Embryonic facial prominence (tissue), 1 donor: ENCODE results near the gene GALNT14.

ENCODE experiments used
- DNase-seq: peaks from one replicate; pipeline ENCODE4 v3.0.0-alpha.2; 2016; ENCODE audit errors: extremely low spot score

Gene GALNT14

GRCh38 chr2:31136000-31136399, 2.2 kb downstream of the GALNT14 start:
- no peak for DNase-seq

GRCh38 chr2:31134480-31134879, 3.8 kb downstream of the GALNT14 start:
- no peak for DNase-seq

- DNase-seq: no peak
Observed at GRCh38 chr2:31132786-31133185, 5.5 kb downstream of the GALNT14 start.

GRCh38 chr2:31131871-31132270, 6.4 kb downstream of the GALNT14 start:
- DNase-seq: no peak

GRCh38 chr2:31129375-31130171, 8.7 kb downstream of the GALNT14 start:
- no peak for DNase-seq

GRCh38 chr2:31127931-31128330, 10.3 kb downstream of the GALNT14 start:
- no peak for DNase-seq

GRCh38 chr2:31125918-31126695, 12.1 kb downstream of the GALNT14 start:
- DNase-seq: no peak

- DNase-seq: no peak
Observed at GRCh38 chr2:31124904-31125303, 13.3 kb downstream of the GALNT14 start.

- no peak for DNase-seq
Observed at GRCh38 chr2:31122133-31122532, 16.1 kb downstream of the GALNT14 start.

GRCh38 chr2:31113765-31114164, 24.5 kb downstream of the GALNT14 start:
- DNase-seq: no peak

GRCh38 chr2:31112544-31112943, 25.7 kb downstream of the GALNT14 start:
- no peak for DNase-seq

GRCh38 chr2:31110998-31111397, 27.2 kb downstream of the GALNT14 start:
- DNase-seq: no peak

GRCh38 chr2:31110431-31110830, 27.8 kb downstream of the GALNT14 start:
- DNase-seq: no peak

- DNase-seq: no peak
Observed at GRCh38 chr2:31109633-31110192, 28.5 kb downstream of the GALNT14 start.

- DNase-seq: no peak
Observed at GRCh38 chr2:31108561-31109286, 29.5 kb downstream of the GALNT14 start.

- no peak for DNase-seq
Observed at GRCh38 chr2:31107591-31108300, 30.5 kb downstream of the GALNT14 start.

- DNase-seq: no peak
Observed at GRCh38 chr2:31101701-31102100, 36.5 kb downstream of the GALNT14 start.

GRCh38 chr2:31097962-31098613, 40.2 kb downstream of the GALNT14 start:
- no peak for DNase-seq

GRCh38 chr2:31090188-31090587, 48.1 kb downstream of the GALNT14 start:
- DNase-seq: no peak

GRCh38 chr2:31089645-31090044, 48.6 kb downstream of the GALNT14 start:
- DNase-seq: no peak
